Measurements from ENCODE around the gene TIAM1.

Gene TIAM1

GRCh38 chr21:31293986-31294385 lies 50.1 kb downstream of the TIAM1 start:
- H3K27ac ChIP-seq (ENCODE audit: poor library complexity, severe bottlenecking) = peak overlapping the region; percentile 46
- no peaks in the 10 kb centered on the region for H3K36me3 ChIP-seq (ENCODE audit: low read depth)
- no peaks in the 10 kb centered on the region for H3K9me3 ChIP-seq (ENCODE audit: severe bottlenecking)
- DNase-seq (ENCODE audit: low spot score) (no peak), ATAC-seq (ENCODE audit: low read depth) (peak; percentile 98)
- no peak overlapping the region for H3K4me3 ChIP-seq (ENCODE audit: severe bottlenecking)
- no peak for TF ChIP-seq CTCF (IDR thresholded peaks at IDR 0.05; ENCODE audit: poor library complexity, severe bottlenecking)
- peaks cover 12% of the 10 kb centered on the region for H3K4me1 ChIP-seq (ENCODE audit: insufficient read depth, poor library complexity, severe bottlenecking)
- no peaks in the 10 kb centered on the region for H3K27me3 ChIP-seq (ENCODE audit: insufficient read depth, poor library complexity, severe bottlenecking)

DNA sequence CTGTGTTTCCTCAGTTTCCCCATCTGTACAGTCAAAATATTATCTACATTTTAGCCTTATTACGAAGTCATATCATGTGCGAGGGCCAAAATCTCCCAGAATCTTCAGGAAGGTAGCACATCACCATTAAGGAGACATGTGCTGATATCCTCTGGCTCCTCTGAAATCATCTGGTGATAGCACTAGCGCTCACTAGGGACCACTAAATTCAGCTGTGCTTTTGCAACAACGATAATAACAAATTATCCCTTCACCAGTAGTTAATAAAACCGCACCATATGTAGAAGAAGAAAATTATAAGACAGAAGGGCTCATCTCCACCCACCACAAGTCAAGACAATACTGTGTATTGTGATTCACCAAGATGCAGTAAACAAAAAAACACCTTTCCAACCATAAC lies 53.3 kb downstream of the TIAM1 start:
- H3K36me3 ChIP-seq (ENCODE audit: low read depth) = no peaks in the 10 kb centered on the region
- no peak for DNase-seq (ENCODE audit: low spot score)
- no peak overlapping the region for H3K27ac ChIP-seq (ENCODE audit: poor library complexity, severe bottlenecking)
- no peaks in the 10 kb centered on the region for H3K27me3 ChIP-seq (ENCODE audit: insufficient read depth, poor library complexity, severe bottlenecking)
- peaks cover 12% of the 10 kb centered on the region for H3K4me1 ChIP-seq (ENCODE audit: insufficient read depth, poor library complexity, severe bottlenecking)
- ATAC-seq (ENCODE audit: low read depth) = no peak
- no peak for TF ChIP-seq CTCF (IDR thresholded peaks at IDR 0.05; ENCODE audit: poor library complexity, severe bottlenecking)
- no peaks in the 10 kb centered on the region for H3K9me3 ChIP-seq (ENCODE audit: severe bottlenecking)
- H3K4me3 ChIP-seq (ENCODE audit: severe bottlenecking) = no peak overlapping the region

GRCh38 chr21:31289702-31290101 lies 54.4 kb downstream of the TIAM1 start:
- Histone ChIP-seq H3K27me3 (ENCODE audit: insufficient read depth, poor library complexity, severe bottlenecking) (no peaks in the 10 kb centered on the region), H3K4me3 (ENCODE audit: severe bottlenecking) (no peak overlapping the region), H3K27ac (ENCODE audit: poor library complexity, severe bottlenecking) (no peak overlapping the region), H3K9me3 (ENCODE audit: severe bottlenecking) (no peaks in the 10 kb centered on the region), H3K4me1 (ENCODE audit: insufficient read depth, poor library complexity, severe bottlenecking) (peaks cover 16% of the 10 kb centered on the region), H3K36me3 (ENCODE audit: low read depth) (no peaks in the 10 kb centered on the region)
- no peak for ATAC-seq (ENCODE audit: low read depth)
- no peak for TF ChIP-seq CTCF (IDR thresholded peaks at IDR 0.05; ENCODE audit: poor library complexity, severe bottlenecking)
- no peak for DNase-seq (ENCODE audit: low spot score)

GRCh38 chr21:31288191-31288590 lies 55.9 kb downstream of the TIAM1 start:
- Histone ChIP-seq H3K27me3 (ENCODE audit: insufficient read depth, poor library complexity, severe bottlenecking) (no peaks in the 10 kb centered on the region), H3K4me1 (ENCODE audit: insufficient read depth, poor library complexity, severe bottlenecking) (peaks cover 4% of the 10 kb centered on the region), H3K4me3 (ENCODE audit: severe bottlenecking) (no peak overlapping the region), H3K36me3 (ENCODE audit: low read depth) (no peaks in the 10 kb centered on the region), H3K9me3 (ENCODE audit: severe bottlenecking) (no peaks in the 10 kb centered on the region), H3K27ac (ENCODE audit: poor library complexity, severe bottlenecking) (no peak overlapping the region)
- TF ChIP-seq CTCF (IDR thresholded peaks at IDR 0.05; ENCODE audit: poor library complexity, severe bottlenecking) = no peak
- DNase-seq (ENCODE audit: low spot score) (no peak), ATAC-seq (ENCODE audit: low read depth) (no peak)

DNA sequence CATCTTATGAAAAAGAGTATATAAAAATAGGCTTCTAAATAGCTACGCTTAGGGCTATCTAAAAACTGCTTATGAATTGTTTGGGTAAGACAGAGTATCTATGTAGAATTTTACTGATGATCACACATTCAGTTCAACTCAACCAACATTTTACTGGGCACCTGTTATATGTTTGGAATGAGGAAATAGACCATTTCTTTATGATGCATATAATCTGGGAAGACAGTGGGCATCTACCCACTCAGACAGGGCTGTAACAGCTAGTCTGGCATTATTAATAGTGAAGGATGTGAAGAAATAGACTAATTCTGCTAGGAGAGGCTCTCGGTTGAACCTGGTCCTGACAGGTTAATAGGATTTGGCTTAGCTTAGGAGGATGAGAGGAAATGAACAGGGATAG lies 56.9 kb downstream of the TIAM1 start:
- ATAC-seq (ENCODE audit: low read depth) (no peak), DNase-seq (ENCODE audit: low spot score) (no peak)
- no peaks in the 10 kb centered on the region for H3K9me3 ChIP-seq (ENCODE audit: severe bottlenecking)
- no peak overlapping the region for H3K27ac ChIP-seq (ENCODE audit: poor library complexity, severe bottlenecking)
- H3K4me3 ChIP-seq (ENCODE audit: severe bottlenecking) = no peak overlapping the region
- TF ChIP-seq CTCF (IDR thresholded peaks at IDR 0.05; ENCODE audit: poor library complexity, severe bottlenecking) = no peak
- H3K27me3 ChIP-seq (ENCODE audit: insufficient read depth, poor library complexity, severe bottlenecking) = no peaks in the 10 kb centered on the region
- peaks cover 11% of the 10 kb centered on the region for H3K4me1 ChIP-seq (ENCODE audit: insufficient read depth, poor library complexity, severe bottlenecking)
- no peaks in the 10 kb centered on the region for H3K36me3 ChIP-seq (ENCODE audit: low read depth)

Data from RWPE2 (cell line).